NCI-H128 (cell line): ENCODE data around the gene NOTCH4.
A peak's percentile ranks its signal among the peaks of the same experiment; 100 is the strongest.

Source experiments
- DNase-seq: peaks from one replicate; lab custom pipeline; 2025; ENCODE audit not compliant: unreplicated experiment; lab: John Stamatoyannopoulos, UW

The NOTCH4 gene

DNA sequence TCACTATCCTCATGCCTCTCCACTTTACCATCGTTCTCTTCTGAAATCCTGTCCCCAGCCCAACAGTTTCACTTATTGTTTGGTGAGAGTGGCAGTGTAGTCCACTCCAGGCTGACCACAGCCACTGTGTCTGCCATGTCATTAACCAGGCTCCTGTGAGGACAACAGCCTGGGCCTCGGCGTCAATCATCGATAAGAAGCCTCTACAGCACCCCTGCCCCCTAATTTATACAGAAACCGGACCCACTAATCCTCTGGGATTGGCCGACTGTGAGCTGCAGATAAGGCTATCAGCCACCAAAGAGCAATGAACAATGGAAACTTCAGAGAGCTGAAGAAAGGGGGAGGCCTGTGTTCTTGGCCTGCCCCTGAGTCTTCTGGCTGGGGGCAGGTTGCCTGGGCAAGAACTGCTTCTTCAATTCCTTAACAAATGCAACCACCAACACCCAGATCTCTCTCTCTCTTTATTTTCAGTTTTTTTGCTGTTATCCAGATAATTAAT, 56.1 kb downstream of the NOTCH4 start:
- no peak for DNase-seq

DNA sequence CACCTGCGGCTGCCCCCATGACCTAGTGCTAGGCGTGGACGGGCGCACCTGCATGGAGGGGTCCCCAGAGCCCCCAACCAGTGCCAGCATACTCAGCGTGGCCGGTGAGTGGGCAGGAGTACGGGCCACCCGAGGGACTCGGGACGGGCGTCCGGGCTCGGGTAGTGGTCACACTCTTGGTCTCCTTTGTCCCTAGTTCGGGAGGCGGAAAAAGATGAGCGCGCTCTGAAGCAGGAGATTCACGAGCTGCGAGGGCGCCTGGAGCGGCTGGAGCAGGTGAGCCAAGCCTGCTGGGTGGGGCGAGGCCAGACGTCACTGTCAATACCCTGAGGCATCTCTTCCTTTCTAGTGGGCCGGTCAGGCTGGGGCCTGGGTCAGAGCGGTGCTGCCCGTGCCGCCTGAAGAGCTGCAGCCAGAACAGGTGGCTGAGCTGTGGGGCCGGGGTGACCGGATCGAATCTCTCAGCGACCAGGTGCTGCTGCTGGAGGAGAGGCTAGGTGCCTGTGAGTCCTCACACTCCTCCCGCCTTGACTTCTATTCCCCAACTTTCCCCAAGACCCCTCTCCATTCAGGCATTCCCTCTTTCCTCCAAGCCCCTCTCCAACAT, 56.6 kb downstream of the NOTCH4 start:
- DNase-seq: no peak

DNA sequence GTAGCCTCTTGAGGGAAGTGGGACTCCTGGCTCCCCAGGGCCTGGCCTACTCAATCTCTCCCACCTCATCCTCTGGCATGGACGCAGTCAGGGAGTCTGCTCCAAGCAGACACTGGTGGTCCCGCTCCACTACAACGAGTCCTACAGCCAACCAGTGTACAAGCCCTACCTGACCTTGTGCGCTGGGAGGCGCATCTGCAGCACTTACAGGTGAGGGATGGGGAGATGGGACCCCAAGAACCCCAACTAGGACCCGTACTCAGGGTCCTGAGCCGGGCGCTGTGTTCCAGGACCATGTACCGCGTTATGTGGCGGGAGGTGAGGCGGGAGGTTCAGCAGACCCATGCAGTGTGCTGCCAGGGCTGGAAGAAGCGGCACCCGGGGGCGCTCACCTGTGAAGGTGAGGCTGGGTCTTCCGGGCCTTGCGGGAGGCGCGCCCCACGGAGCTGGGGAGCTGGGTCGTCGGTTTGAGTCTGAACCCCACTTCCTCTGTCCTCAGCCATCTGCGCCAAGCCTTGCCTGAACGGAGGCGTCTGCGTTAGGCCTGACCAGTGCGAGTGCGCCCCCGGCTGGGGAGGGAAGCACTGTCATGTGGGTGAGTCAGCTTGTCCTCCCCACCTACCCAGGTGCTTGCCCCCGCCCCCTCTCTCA, 57.3 kb downstream of the NOTCH4 start:
- no peak for DNase-seq

DNA sequence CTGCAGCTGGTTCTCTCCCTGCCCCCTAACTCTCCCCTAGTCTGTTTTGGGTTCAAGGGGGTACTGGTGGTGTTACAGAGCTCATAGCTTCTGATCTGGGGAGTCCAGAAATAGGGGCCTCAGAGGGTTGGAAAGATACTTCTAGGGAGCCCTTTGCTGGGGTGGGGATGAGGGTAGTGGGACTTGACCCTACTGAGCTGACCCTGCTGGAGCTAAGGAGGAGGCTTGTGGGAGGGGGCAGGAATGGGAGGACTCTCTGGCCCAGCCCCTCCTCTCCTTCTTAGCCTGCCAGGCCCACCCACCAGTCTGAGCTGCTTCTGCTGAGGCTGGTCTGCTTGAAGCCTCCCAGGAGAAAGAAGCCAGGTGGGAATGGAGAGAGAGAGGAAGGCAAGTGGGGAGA, 59.6 kb downstream of the NOTCH4 start, which contains the start of gene EGFL8:
Gene EGFL8, plus strand, starts transcription at position 301 of the 400 bp plus-strand sequence. CDS start 1,571 bp downstream, outside the sequence.
- no peak for DNase-seq

DNA sequence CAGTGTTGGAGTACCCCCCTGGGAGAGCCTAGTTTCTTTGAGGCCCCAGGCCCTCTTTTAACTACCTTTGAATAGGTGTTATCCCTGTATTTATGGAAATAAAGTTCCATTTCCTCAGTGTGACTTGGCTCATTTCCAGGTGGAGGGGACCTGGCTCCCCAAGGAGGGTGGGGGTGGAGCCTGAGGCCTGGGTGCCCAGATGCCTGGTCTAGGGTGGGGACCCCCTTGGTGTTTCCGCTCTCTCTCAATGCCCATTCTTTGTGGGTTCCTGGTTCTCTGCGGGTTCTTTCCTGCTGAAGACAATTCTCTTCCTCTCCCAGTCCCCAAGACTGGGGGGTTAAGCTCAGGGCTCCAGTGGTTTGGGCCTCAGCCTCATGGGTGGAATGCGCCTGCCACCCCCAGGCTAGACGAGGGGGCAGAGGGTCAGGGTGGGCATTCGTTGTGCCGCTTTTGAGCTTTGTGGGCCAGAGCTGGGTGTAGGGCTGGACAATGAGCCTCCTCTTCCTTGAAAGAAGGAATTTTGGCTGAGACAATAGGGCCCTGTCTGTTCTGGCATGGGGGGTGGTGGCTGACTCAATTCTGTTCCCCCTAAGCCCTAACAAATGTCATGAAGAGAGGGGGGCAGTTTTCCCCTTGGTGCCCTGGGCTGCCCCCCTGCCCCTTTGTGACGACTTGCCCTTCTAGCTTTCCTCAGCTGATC, 60.2 kb downstream of the NOTCH4 start:
- no peak for DNase-seq

DNA sequence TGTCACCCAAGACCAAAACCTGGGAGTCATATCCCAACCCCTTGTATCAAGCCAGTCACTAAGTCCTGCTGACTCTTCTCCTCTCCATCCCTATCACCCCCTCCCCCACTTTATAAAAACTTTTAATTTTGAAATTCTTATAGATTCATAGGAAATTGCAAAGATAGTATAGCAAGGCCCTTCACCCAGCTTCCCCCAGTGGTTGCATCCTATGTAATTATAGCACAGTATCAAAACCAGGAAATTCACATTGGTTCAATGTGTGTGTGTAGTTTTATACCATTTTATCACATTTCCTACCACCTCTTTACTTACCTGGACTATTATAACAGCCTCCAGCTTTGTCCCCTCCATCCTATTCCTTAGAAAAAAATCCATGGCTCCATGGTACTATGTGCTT, 65.8 kb downstream of the NOTCH4 start:
- DNase-seq: no peak

DNA sequence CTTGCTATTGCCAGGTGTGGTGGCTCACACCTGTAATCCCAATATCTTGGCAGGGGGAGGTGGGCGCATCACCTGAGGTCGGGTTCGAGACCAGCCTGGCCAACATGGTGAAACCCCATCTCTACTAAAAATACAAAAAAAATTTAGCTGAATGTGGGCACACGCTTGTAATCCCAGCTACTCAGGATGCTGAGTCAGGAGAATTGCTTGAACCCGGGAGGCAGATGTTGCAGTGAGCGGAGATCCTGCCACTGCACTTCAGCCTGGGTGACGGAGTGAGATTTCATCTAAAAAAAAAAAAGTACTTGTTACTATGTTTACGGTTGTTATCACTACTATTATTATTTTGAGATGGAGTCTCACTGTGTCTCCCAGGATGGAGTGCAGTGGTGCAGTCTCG, 67.0 kb downstream of the NOTCH4 start:
- no peak for DNase-seq

DNA sequence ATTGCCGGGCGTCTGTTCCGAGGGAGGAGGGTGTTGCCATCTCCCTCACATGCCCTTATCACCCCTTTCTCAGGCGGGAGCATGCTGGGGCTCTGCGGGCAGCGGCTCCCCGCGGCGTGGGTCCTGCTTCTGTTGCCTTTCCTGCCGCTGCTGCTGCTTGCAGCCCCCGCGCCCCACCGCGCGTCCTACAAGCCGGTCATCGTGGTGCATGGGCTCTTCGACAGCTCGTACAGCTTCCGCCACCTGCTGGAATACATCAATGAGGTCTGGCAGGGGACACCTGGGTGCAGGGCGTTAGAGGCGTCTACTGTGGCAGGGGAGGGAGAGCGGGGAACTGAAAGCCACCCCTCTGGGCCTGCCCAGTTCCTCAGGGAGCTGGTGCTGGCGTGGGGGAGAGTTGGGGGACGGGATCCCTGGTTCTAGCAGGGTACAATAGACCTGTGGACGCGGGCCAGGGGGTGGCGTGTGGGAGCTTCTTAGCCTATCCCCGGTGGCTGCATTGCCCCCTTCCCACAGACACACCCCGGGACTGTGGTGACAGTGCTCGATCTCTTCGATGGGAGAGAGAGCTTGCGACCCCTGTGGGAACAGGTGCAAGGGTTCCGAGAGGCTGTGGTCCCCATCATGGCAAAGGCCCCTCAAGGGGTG, 69.2 kb downstream of the NOTCH4 start:
- DNase-seq: peak; percentile 41

DNA sequence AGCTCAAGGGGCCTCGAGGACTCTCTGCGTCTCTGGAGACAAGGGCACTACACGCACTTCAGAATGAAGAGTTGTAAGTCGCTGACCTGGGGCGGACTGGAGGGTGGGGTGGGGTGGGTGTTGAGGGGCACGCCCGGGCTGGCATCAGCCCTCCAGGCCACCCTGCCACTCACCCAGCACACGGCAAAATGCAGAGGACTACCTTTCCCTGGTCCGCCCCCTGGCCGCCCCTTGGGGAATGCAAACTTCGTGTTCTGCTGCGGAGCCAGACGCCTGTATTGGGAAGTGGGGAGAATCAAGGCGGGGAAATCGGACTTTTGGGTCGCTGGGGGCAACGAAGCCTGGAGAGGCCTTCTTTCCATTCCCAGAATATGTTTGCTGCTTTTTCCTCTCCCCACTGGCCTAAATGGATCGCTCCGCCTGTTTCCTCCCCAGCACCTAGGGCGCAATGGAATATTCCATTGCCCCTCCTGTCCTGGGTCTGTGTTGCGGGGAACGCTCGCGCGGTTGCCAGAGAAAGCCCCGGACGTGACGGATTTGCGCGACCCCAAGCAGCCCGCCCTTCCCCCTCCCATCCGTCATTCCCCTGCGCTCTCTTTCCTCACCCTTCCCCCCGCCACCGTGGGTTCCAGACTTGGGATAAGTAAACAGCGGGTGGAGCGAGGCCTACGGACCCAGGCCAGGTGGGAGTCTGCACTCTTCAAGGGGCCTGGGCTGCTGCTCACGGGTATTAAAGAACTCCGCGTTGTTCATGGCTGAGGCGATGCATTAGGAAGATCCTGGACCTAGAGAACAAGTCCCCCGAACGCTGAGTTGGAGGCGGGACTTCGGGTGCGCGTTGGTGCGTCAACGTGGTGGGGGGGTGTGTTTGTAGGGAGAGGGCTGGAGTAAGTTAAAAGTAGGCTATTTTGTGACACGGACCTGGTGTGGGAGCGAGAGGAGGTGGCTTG, 70.0 kb downstream of the NOTCH4 start, which contains the start of gene PPT2:
Gene PPT2, plus strand, starts transcription at position 578 of the 950 bp plus-strand sequence. CDS start 454 bp downstream, outside the sequence.
- DNase-seq: peak; percentile 46

DNA sequence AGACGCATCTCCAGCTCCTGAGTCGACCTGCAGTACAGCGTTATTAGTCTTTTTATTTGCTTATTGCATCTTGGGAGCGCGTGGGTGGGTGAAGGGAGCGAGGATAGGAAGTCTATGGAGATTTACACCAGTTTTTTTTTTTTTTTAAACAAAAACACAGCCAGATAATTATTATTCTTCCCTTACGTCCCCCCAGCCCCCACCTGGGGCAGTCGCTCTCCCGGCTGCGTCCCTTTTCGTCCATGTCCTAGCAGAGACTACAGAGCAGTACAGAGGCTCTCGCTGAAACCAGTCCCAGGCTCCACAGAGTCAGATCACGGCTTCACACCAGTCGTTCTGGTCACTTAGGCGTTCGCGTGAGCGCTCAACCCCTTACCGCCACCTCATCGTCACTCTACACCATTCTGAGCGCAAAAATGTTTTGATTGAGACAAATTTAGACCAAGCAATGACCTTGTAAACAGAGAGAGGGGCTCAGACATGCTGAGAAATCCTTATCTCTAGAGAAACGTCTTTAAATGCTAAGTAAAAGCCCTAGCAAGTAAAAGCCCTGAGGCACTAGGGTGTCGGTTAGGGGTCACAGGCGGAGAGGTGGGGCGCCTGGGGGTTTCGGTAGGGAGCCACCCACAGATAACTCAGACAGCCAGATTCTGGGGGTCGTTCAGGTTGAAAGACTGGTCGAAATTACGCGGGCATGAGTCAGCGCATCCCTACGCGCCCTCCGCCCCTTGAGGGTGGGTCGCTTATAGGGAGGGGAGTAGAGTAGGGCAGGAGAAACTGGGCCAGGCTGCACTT, 70.9 kb downstream of the NOTCH4 start:
- no peak for DNase-seq

DNA sequence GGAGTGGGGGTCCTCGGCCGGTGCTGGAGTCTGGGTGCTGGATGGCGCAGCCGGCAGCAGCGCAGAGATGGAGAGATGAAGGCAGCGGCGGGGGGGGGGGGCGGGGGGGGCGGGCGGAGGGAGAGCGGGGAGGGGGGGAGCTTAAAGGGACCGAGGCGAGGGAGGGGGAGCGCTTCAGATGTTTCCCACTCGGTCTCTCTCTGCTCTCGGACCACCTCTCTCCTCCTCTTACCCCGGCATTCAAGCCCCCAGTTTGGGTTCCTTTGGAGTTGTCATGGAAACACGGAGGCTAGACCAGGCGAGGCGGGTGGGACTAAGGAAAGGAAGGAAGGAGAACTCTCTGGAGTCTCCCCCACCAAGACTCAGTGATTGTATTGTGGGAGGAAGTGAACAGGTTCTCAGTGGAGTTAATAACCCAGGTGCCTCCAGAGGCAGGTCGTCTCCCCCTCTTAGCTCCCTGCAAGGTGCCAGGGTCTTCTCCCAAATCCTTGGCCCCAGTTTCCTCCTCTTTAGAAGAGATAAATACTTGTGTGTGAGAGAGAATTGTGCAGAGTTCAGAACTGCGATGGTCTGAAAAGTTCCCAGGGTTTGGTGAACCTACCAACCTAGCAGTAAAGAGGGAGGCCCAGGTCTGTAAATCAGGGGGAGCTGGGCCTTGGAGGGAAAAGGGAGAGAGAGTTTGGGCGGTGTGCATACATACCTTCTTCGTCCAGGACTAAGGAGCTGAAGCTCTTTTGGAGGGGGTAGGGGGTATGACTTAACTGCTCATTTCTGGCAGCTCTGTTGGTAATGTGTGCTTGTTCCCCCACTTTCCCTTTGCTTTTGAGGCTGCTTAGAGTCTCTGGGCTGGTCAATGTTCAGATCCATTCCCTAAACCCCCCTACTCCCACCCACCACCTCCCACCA, 71.8 kb downstream of the NOTCH4 start, which contains the start of gene PRRT1:
Gene PRRT1, minus strand, starts transcription at position 77 of the 906 bp plus-strand sequence. CDS start 112 bp downstream, outside the sequence.
- no peak for DNase-seq

DNA sequence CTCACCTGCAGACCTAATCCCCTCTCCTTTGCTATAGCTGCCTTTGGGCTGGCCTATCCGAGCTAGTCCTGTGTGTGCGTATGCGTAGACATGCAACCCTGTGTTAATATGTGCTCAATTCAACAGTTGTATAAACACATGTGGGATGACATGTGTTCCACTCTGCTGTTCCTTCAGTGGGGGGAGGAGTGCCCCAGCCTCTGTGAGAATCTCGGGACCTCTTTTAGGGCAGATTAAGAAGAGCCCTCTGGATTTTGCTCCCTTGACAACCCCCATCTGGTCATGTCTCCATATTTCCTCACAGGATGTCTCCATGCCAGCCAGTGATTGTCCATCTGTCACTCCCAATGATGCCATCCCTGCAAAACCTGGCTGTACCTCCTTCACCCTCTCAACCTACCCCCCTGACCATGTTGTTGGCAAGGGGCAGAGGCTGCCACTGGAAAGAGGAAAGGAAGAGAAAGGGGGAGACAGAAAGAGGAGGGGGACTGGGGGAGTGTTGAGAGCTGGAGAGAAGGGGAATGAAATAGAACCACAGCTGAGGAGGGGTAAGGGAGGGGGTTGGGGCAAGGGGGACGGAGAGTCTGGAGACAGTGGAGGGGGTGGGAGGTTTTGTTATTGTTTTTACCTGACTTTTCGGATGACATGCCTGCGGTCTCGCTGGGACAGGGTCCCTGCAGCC, 72.5 kb downstream of the NOTCH4 start:
- no peak for DNase-seq

DNA sequence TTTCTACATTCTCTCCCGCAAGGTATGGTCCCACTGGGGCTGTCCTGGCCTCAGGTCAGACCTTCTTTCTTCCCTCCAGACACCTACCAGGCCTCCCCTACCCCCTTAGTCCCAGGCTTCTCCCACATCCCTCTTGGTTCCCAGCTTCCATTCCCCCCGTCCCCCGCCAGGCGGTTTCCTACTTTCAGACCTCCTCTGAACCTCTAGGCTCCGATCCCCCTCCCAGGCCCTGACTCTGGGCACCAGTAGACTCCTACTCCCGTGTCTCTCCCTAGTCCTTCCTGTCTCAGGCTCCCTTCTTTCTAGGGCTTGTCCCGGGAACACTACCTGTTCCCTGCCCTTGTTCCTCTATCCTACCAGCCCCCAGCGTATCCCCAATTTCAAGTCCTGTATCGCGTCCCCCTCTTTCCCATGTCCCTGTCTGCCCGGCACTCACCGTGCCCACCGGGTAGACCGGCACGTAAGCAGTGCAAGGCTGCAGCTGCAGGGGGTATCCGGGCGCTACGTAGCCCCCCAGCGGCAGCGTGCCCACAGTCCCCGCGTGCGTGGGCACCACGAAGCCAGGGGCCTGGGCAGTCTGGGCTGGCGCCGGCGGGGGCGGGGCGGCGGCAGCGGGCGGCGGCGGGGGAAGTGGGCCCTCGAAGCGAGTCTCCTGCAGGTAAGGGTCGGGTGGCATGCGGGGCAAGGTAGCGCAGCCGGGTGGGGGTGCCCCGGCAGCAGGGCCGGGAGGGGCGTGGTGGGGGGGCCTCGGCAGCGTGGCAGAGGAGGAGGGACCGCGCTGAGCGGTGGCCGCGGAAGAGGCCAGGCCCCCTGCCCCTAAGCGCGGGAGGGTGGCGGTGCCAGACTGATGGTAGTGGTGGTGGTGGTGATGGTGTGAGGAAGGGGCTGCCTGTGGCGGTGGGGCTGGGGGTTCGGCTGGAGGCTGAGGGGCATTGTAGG, 73.7 kb downstream of the NOTCH4 start:
- no peak for DNase-seq

DNA sequence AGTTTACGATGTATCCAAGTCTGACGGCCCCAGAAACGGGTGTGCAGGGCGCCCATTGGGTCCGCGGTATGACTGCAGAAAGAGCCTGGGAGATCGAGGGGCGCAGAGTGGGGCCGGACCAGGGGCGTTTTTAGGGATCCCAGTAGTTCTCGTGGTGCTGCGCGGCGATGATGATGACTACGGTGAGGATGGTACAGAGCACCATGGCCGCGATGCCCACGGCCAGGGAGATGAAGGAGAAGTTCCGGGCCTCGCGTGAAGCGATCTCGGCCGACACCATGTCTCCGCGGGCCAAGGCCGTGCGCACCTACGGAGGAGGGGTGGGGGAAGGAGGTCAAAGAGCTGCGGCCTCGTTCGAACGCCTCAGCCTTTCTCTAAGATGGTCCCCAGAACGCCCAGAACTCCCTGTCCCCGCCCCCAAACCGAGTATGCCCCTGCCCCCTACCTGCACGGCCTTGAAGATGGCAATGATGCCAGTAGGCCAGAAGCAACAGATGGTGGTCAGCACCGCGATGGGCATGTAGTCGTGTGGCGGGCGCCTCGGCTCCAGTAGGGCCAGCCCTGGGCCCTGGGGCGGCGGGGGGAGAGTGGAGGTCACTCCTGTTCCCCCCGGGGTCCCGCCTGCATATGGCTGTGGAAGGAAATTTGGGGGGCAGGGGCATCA, 74.6 kb downstream of the NOTCH4 start:
- no peak for DNase-seq

DNA sequence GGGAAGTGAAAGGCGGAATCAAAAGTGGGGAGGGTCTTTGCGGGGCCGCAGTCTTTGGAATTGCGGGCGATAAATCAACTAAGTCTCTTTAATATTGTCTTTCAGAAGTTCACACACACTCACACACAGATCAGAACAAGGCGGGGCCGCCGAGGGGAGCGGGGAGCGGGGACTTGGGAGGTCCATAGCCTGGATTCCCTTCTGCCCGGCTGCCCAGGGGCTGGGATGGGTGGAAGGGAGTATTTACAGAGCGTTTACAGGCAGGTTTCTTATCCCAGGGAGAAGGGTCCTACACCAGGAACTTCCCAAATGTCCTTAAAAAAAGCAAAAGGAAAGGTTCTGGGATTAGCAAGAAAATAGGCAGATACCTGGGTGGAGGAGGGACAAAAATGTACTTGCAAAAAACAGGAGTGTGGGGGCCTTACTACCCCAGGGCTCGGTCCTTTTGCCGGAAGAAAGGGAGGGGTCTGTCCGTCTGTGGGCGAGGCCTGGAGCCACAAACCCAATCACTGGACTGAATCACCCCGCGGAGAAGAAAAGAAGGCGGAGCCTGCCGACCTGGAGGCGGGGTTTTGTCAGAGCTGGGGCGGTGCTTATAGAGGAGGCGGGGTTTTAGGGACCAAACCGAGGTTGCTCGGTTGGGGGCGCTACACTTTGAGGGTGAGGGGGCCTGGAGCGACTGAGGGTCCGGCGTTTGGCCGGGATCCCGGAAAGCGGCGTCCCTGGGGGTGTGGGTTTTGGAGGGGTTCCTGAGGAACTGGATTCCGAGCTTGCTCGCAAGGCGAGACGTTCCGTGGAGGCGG, 75.4 kb downstream of the NOTCH4 start:
- no peak for DNase-seq
